Measurements from ENCODE around the gene GPC6.
A peak's percentile ranks its signal among the peaks of the same experiment; 100 is the strongest.

Gene GPC6

GRCh38 chr13:94318418-94318817 is 1091.8 kb downstream of the GPC6 start:
- no peak for DNase-seq

- no peak for DNase-seq
Measured at GRCh38 chr13:94319501-94319900, 1092.9 kb downstream of the GPC6 start.

- DNase-seq: no peak
Measured at GRCh38 chr13:94322925-94323763, 1096.5 kb downstream of the GPC6 start.

- no peak for DNase-seq
Measured at GRCh38 chr13:94323764-94324758, 1097.5 kb downstream of the GPC6 start.

GRCh38 chr13:94324767-94325540 is 1098.3 kb downstream of the GPC6 start:
- DNase-seq: no peak

- no peak for DNase-seq
Measured at GRCh38 chr13:94325650-94326049, 1099.0 kb downstream of the GPC6 start.

- DNase-seq: no peak
Measured at GRCh38 chr13:94327318-94327717, 1100.7 kb downstream of the GPC6 start.

- DNase-seq: no peak
Measured at GRCh38 chr13:94328381-94329041, 1101.9 kb downstream of the GPC6 start.

- DNase-seq: no peak
Measured at GRCh38 chr13:94329277-94329676, 1102.7 kb downstream of the GPC6 start.

GRCh38 chr13:94329754-94330551 is 1103.3 kb downstream of the GPC6 start:
- peak; percentile 63 for DNase-seq

GRCh38 chr13:94330552-94331071 is 1104.0 kb downstream of the GPC6 start:
- no peak for DNase-seq

- DNase-seq: no peak
Measured at GRCh38 chr13:94331281-94331680, 1104.7 kb downstream of the GPC6 start.

GRCh38 chr13:94332359-94333096 is 1105.9 kb downstream of the GPC6 start:
- DNase-seq: no peak

GRCh38 chr13:94333131-94333820 is 1106.7 kb downstream of the GPC6 start:
- no peak for DNase-seq

- no peak for DNase-seq
Measured at GRCh38 chr13:94335761-94336526, 1109.3 kb downstream of the GPC6 start.

GRCh38 chr13:94339116-94339687 is 1112.6 kb downstream of the GPC6 start:
- DNase-seq: no peak

- no peak for DNase-seq
Measured at GRCh38 chr13:94342436-94343242, 1116.0 kb downstream of the GPC6 start.

GRCh38 chr13:94343243-94343585 is 1116.6 kb downstream of the GPC6 start:
- DNase-seq: no peak

Measured in amniotic stem cell (primary cell).